Measurements from ENCODE around the gene C12orf75.

The C12orf75 gene

DNA sequence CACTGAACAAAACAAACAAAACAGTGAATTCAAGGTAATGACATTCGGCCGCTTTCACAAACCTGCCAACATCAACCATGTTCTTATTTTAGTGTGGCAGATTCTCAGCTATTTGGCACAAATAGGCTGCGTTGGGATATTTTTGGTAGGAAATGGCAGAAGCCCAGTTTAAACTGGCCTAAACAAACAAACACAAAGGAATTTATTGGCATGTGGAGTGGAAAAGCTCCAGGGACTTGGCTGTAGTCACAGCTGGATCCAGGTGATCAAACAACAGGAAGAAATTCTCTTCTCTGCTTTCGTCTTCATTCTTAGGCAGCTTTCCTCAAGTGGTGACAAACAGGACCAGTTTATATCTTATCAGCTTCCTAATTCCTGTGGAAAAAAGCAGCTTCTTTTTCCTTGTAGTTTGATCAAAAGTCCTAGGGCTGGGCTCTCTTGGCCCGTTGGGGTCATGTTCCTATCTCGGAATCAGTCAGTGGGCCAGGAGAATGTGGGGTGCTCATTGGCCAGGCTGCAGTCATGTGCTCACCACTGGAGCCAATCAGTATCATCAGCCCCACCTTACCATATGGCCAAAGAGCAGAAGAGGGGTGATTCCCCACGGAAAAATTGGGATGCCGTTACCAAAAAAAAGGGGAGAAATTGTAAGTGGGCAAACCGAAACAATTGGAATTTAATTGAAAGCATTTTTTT is 22.6 kb downstream of the C12orf75 start:
- no peak for DNase-seq (ENCODE audit: low read depth, low spot score)

DNA sequence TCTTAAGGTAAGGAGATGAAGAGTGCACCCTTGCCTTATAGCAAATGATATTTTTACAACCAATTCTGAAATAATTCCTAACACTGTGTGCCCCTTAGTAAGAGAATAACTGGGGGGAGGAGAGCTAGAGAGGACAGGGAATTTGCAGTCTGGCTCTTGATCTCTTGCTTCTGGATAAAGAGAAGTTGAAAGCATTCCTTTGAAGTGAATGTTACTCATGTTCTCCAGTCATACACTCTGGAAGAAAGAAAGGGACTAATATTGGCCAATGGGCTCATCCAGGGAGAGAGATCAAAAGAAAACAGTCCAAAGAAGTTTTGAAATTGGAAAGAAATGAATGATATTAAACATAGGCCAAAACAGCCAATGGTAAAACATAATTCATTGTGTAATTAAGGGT is 25.3 kb downstream of the C12orf75 start:
- no peak for DNase-seq (ENCODE audit: low read depth, low spot score)

More for the DNA sequence above, 22.6 kb downstream of the C12orf75 start:
- no peak overlapping the region for H3K4me3 ChIP-seq (ENCODE audit: low read length)

DNA sequence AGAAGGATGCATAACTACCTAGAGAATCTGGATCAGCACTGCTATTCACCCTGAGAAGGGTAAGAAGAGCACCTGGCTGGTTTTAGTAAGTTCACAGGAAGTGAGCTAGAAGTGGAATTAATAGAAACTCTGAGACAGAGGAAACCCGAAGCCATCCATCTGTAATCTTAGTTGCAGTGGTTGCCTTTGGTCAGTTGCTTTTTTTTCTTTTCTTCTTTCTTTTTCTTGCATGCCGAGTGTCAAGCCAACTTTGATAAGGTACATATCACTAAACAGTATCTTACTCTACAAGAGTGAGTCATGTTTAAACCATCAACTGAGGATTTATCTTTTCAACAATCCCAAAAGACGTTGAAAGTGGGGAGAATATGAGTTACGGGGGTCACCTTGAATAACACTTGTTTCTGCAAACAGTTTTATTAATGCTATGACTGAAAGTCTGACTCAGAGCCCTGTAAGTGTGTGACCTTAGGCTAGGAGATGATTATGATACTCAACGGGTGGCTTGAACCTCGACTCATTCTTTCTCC is 26.7 kb downstream of the C12orf75 start:
- H3K4me3 ChIP-seq (ENCODE audit: low read length) = no peak overlapping the region
- DNase-seq (ENCODE audit: low read depth, low spot score) = peak; percentile 57

More for the DNA sequence above, 25.3 kb downstream of the C12orf75 start:
- H3K4me3 ChIP-seq (ENCODE audit: low read length) = no peak overlapping the region

DNA sequence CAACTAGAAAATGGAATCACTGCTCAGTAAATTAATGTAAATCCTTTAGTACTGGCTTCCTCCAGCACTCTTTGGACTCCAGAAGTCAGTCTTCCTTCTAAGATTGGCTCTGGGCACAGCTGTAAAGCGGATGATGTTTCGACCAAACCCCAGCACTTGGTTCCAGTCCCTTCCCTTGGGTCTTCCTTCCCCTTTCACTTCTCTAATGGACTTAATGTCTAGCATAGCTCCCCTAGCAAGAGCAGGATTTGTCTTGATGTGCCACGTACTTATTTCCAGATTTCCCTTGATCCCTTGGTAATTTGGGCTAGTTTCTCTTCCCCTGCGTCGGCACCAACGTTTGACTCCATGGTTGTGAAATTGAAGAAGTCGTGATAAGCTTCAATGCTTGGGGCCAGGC is 28.3 kb downstream of the C12orf75 start:
- H3K4me3 ChIP-seq (ENCODE audit: low read length) = no peak overlapping the region
- no peak for DNase-seq (ENCODE audit: low read depth, low spot score)

DNA sequence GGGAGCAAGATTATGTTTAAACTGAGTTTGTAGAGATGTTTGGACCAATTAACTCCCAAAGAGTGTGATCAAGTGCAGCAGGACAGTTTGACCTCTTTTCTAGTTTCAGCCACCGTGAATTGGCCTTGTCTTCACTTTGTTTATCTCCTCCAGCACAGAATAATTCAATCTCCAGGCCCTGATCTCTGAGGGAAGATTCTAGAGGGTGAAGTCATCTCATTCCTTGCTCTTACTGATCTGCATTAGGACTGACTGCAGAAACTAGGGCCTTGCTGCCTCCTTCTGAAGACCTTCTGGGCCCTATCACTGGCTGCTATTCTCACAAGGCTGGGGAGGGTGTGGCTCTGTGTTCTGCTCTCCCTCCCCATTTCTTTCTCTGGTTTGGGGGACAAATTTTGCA is 29.4 kb downstream of the C12orf75 start:
- H3K4me3 ChIP-seq (ENCODE audit: low read length) = no peak overlapping the region
- DNase-seq (ENCODE audit: low read depth, low spot score) = no peak

DNA sequence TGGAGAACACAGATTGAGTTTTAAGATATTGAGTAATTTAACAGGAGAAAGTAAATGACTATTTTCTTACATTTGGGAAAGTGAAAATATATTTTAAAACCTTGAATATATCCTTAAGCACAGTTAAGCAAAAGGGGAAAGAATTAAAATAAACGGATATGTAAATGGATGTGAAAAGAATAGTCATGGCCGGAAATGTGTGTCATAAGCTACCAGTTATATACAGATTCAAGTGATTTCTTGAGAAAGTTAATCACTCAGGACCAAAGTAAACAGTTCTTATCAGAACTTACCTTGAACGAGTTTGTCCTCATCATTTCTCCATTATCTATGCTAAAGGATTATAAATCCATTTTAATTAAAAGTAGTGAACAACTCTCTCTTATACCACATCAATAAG is 33.4 kb downstream of the C12orf75 start:
- H3K4me3 ChIP-seq (ENCODE audit: low read length) = no peak overlapping the region
- no peak for DNase-seq (ENCODE audit: low read depth, low spot score)

DNA sequence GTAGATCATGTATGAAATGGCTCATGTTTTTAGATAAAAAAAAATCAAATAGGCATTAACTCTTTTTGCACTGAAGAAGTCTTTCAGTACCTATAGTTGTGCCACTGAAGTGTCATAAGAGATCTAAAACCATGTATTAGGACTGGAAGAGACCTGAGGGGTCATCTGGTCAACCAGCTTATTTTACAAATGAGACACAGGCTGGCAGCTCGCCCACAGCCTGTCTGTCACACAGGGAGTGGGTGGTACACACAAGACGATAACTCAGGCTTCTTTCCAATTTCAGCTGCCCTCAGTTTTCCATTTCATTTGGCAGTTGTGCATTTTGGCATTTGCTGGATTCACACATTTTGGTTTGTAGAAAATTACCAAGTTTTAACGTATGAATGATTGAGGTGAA is 34.7 kb downstream of the C12orf75 start:
- no peak for DNase-seq (ENCODE audit: low read depth, low spot score)
- H3K4me3 ChIP-seq (ENCODE audit: low read length) = no peak overlapping the region

DNA sequence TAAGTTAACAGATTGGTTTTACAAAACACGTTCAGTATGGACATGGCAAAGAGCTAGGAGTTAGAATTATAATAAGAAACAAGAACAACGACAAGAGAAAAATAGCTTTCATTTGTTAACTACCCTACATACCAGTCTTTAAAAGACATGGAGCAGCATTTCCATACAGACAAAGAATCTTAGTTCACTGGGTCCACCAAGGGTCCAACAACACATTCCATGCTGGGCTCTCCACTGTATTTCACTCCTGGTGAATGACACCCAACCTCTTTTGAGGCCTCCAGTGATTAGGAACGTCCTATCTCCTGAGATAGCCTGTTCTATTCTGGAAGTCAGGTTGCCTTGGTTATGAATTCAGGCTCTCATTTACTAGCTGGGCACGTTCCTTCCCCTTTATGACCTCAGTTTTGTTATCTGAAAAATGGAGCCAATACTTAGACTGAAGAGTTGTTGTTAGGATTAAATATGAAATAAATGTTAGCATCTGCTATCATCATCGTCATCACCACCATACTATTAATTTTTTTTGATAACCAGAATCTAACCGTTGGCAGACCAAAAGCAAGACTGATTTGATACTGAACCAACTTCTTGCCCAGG is 37.7 kb downstream of the C12orf75 start:
- no peak for DNase-seq (ENCODE audit: low read depth, low spot score)
- no peak overlapping the region for H3K4me3 ChIP-seq (ENCODE audit: low read length)

DNA sequence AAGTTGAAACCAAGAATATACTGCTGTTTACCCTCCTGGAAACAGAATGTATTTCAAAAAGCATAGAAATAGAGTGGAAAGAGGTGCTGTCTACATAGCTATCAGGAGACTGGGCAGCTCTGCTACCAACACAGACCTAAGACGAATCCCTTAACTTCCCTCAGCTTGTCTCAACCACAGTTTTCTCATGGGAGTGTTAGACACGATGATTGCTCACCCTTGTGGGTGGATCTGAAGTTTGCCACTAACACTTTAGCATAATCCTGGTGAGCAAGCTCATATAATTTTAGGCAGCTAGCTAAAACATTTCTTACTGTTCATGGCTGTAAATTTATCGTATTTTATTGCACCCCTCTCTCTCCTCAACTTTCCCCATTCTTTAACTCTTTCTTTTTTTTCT is 38.5 kb downstream of the C12orf75 start:
- H3K4me3 ChIP-seq (ENCODE audit: low read length) = no peak overlapping the region
- DNase-seq (ENCODE audit: low read depth, low spot score) = no peak

DNA sequence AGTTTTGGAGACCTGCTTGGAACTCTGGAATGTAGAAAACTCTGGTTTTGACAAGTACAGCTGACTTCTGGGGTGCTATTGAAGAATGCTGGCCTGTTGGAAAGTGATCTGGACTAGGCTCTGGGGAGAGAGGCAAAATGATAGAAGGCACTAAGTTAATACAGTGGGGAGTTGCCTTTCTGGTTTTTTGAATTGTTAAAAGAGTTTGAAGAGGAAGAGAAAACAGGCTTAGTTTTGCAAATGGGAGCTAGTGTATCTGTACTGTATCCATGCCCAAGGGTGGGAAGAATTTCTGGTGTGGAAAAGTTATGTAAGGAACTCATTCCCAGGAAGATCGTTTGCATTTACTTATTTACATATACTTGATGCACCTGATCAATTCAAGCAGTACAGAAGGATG is 43.8 kb downstream of the C12orf75 start:
- no peak overlapping the region for H3K4me3 ChIP-seq (ENCODE audit: low read length)
- no peak for DNase-seq (ENCODE audit: low read depth, low spot score)

DNA sequence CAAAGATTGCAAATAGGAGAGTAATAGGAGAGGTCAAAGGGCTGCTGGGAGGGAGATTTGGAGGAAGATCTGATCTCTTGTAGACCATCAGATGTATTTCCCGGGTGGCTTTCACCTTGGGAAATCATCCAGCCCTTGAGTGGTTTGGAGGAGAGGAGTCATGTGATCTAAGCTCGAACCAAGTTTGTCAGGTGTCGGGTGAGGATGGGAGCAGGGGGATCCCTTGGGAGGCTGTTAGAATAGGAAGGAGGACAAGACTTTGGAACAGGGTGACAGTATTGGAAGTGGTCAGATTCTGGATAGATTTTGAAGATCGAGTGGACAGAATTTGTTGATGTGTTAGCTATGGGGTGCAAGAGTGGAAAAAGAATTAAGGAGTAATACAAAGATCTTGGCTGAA is 46.6 kb downstream of the C12orf75 start:
- DNase-seq (ENCODE audit: low read depth, low spot score) = no peak
- no peak overlapping the region for H3K4me3 ChIP-seq (ENCODE audit: low read length)

DNA sequence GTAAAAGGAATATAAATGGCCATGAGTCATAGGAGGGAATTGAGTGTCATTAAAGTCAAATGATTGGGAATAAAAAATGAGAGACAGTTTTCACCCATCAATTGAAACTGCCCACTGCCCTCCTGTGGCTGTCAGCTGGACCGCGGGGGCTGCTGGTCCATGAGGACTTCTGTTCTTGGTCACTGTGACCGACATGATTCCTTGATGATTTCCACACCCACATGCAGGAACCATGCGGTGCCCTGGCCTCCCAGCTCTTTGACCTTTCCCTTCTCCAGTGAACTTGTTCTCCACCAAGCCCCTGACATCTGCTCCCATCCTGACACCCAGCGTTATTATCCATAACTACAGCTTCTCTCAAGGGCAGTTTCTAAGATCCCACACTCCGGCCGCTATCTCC is 48.4 kb downstream of the C12orf75 start:
- DNase-seq (ENCODE audit: low read depth, low spot score) = no peak

DNA sequence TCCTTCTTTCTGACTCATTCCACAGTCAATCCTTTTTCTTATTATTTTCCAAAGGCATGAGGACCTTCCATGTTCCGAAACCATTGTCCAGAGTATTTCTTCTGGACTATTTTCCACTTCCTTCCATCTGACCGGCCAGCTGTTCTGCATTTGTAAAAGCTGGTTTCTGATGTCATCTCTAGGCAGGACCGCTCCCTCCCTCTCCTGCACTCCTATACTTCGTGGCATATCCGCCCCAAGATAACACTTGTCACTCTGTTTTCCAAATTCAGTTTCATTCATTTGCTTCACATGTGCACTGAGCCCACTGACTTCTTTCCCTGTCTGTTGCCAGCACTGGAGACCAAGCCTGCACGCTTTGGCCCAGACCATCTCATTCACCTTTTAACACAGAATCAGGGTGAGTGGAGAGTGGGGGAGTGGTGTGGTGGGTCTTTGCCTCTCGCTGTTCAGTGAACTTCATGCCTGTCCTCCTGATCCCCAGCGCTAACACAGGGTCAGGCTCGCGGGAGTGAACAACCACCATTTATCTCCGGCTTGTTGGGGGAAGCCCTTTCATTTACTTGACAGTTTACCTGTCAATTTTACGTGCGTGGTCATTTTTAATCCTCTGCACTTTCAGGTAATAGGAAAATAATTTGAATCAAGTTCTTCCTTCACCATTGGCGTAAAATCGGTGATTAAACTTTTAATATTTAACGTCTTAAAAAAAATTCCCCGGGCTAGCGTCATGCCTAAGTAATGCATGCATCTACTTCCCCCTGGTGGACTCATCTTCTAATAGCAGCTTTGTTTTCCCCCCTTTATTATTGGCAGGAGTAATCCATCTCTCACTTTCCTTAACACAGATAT is 52.5 kb downstream of the C12orf75 start:
- H3K4me3 ChIP-seq (ENCODE audit: low read length) = no peak overlapping the region
- peak; percentile 62 for DNase-seq (ENCODE audit: low read depth, low spot score)

More for the DNA sequence above, 48.4 kb downstream of the C12orf75 start:
- no peak overlapping the region for H3K4me3 ChIP-seq (ENCODE audit: low read length)

DNA sequence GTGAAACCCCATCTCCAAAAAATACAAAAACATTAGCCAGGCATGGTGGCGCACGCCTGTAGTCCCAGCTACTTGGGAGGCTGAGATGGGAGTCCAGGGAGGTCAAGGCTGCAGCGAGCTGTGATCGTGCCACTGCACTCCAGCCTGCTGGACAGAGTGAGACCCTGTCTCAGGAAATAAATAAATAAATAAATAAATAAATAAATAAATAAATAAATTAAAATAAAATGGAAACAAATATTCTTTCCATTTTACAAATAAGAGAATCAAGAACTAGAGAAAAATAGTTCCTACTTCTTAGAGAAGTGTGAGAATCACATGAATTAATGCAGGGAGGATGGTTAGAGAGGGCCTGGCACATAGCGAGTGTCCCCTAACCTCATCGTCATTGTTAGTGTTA is 53.7 kb downstream of the C12orf75 start:
- no peak for DNase-seq (ENCODE audit: low read depth, low spot score)
- H3K4me3 ChIP-seq (ENCODE audit: low read length) = no peak overlapping the region

DNA sequence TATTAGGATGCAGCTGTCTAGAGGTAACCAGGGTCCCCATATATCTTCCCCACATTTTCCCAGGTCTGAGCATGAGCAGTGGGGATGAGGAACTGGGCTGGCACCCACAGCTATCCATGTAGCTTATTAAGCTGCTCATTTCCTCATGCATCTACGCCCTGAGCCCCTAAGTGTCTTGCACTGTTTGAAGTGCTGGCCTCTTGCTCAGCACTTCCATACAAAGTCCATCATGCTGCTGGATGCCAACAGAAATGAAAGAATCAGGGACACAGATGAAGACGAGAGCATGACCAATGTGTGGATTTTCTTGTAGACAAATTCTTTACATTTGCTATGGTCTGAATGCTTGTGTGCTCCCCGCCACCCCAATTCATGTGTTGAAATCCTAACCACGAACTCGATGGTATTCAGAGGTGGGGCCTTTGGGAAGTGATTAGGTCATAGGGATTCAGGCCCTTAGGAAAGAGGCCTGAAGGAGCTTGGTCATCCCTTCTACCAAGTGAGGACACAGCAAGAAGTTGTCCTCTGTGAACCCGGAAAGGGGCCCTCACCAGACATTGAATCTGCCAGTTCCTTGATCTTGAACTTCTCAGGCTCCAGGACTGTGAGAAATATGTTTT is 54.5 kb downstream of the C12orf75 start:
- DNase-seq (ENCODE audit: low read depth, low spot score) = no peak
- no peak overlapping the region for H3K4me3 ChIP-seq (ENCODE audit: low read length)

DNA sequence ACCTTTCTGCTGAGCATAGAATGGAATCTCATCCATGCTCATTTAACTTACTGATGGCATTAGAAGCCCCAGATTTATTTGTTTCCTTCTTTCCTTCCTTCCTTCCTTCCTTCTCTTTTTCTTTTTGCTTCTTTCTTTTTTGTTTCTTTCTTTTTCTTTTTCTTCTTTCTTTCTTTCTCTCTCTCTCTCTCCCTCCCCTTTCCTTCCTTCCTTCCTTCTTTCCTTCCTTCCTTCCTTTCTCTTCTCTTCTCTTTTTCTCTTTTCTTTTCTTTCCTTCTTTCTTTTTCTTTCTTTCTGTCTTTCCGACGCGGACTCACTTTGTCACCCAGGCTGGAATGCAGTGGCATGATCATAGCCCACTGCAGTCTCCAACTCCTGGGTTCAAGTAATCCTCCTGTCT is 55.9 kb downstream of the C12orf75 start:
- no peak for DNase-seq (ENCODE audit: low read depth, low spot score)
- no peak overlapping the region for H3K4me3 ChIP-seq (ENCODE audit: low read length)

DNA sequence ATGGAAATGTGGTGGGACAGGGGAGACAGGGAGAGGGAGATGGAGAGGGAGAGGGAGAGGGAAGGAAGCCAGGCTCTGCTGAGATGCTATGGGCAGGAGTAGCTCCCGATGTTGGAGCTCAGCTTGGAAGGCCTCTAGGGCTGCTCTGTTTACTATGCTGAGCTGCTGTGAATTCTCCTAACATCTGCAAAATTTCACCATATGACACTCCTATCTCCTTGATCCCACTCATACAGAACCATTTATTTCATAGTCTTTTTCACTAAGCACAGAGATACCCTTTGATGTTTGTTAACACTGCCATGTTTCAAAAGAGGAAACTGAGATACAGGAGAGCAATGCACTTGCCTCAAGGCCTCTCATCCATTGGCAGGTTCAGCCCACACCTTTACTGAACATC is 60.7 kb downstream of the C12orf75 start:
- no peak for DNase-seq (ENCODE audit: low read depth, low spot score)
- no peak overlapping the region for H3K4me3 ChIP-seq (ENCODE audit: low read length)

DNA sequence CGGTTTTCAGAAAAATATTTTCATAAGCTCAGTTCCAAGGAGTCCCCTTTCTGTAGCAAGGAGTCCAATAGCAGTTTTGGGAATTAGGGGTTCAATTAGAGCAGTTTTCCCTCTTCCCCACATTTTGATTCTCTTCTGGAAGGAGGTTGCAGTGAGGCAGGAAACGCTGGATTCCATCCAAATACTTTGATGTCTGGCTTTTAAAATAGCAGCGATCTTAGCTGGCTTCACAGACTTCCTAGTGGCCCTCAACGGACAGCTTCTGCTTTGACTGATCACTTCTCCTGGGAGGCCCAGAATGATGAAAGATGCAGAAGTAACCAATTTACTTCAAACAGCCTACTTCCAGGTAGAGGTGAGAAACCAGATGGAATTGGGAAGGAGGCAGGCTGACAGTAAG is 63.1 kb downstream of the C12orf75 start:
- no peak for DNase-seq (ENCODE audit: low read depth, low spot score)

DNA sequence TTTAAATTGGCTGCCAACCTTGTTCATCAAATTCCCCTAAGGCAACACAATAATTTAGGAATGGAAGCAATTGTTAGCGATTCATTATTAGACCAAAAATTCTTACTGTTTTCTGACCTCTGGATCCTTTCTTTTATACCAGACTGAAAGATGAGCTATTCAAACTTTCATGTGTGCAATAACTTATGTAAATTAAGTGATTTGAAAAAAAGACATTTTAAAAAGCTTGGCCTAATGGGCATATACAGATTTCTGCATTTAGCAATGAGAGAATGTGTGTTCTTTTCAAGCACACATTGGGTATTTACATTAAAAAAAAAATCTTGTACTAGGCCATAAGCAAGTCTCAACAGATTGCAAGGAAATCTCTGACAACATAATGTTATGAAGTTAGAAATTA is 65.5 kb downstream of the C12orf75 start:
- no peak for DNase-seq (ENCODE audit: low read depth, low spot score)
- no peak overlapping the region for H3K4me3 ChIP-seq (ENCODE audit: low read length)

More for the DNA sequence above, 63.1 kb downstream of the C12orf75 start:
- H3K4me3 ChIP-seq (ENCODE audit: low read length) = no peak overlapping the region

DNA sequence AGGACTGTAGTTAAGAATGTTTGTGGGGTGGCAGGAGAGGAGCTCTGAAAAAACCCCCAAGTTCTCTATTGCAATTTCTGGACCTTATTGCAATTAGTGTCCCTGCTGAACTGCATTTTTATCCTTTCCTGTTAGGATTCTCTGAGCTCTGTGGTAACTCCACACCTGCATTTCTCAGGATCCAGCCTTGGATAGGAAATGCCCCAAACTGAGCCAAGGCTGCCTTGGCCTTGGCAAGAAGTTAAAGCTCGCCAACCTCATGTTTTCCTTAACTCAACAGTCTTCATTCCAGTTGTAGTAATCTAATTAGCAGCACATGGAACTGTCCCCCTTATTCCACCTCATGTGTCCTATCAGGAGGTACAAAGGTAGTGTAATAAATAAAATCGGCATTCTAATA is 66.5 kb downstream of the C12orf75 start:
- no peak for DNase-seq (ENCODE audit: low read depth, low spot score)
- no peak overlapping the region for H3K4me3 ChIP-seq (ENCODE audit: low read length)

All from Jurkat, Clone E6-1 (cell line).